Activated naive CD4-positive, alpha-beta T cell treated with anti-CD3 and anti-CD28 coated beads for 36 hours (primary cell): ENCODE results near the gene HOXB4. TPM values are rescaled to one million over a fixed set of nuclear protein-coding genes. Genes with fewer than 3 reads are reported as not detected.

Experiments
- CTCF ChIA-PET: fragments of 350-600 bp; sonication (Branson Sonifier 250); formaldehyde crosslinking; loops from one replicate; lab custom pipeline; 2021; ENCODE audit warnings: antibody characterized with exemption; lab: Charles Lee
- DNase-seq: peaks from one replicate; pipeline ENCODE4 v3.0.0-alpha.2; 2020
- H3K27ac Mint-ChIP-seq: one replicate; pipeline ENCODE4 v1.8.0; 2021; ENCODE audit warnings: mild to moderate bottlenecking, mixed read lengths
- H3K27me3 Mint-ChIP-seq: one replicate; pipeline ENCODE4 v1.8.0; 2021; ENCODE audit warnings: low read depth, mixed read lengths
- H3K36me3 Mint-ChIP-seq: one replicate; pipeline ENCODE4 v1.8.0; 2021; ENCODE audit warnings: low read depth, mixed read lengths
- H3K4me1 Mint-ChIP-seq: one replicate; pipeline ENCODE4 v1.8.0; 2021; ENCODE audit warnings: low read depth, mixed read lengths
- H3K4me3 Mint-ChIP-seq: one replicate; pipeline ENCODE4 v1.8.0; 2021; ENCODE audit warnings: mild to moderate bottlenecking, moderate library complexity, mixed read lengths
- H3K9me3 Mint-ChIP-seq: one replicate; pipeline ENCODE4 v1.8.0; 2021; ENCODE audit warnings: mixed read lengths
- intact Hi-C: fragments of 100-400 bp; cut with micrococcal nuclease; formaldehyde crosslinking; loops from one replicate; pipeline ENCODE4 v1.15.1; 2023
- total RNA-seq, 2 experiments: library from RNA; stranded (reverse); gene quantifications; one replicate each; pipeline ENCODE4 v1.2.3, GENCODE V29; 2021

HOXB4 gene
- total RNA-seq: 1 to 10 TPM; 2.3 to 2.5 TPM

GRCh38 chr17:48577946-48578615, at the start of gene HOXB4:
HOXB4 (minus strand) TSS chr17:48578350; CDS start chr17:48578319, 31 bp downstream.
- Mint-ChIP-seq H3K4me1 (peaks cover 46% of the 10 kb centered on the region), H3K27ac (peak within 1 kb of the TSS; percentile 66), H3K27me3 (peaks cover 51% of the 10 kb centered on the region), H3K36me3 (no peaks in the 10 kb centered on the region), H3K9me3 (no peaks in the 10 kb centered on the region), H3K4me3 (peak within 1 kb of the TSS; percentile 87)
- intact Hi-C loops: loop anchor here (1.0 kb wide), 1 partner anchor 35 kb away; no protein-coding TSS in a partner anchor
- DNase-seq: peak; percentile 84
- CTCF ChIA-PET: interaction anchor here (0.6 to 1.2 kb wide), 5 partner anchors 13 to 87 kb away, joined by 3 to 5 read pairs (median 3); partner anchors contain the start of gene HOXB5

- DNase-seq: no peak
- H3K36me3 Mint-ChIP-seq: no peaks in the 10 kb centered on the region
- no peak overlapping the region for H3K27ac Mint-ChIP-seq
- no peaks in the 10 kb centered on the region for H3K9me3 Mint-ChIP-seq
- CTCF ChIA-PET: interaction anchor here (0.6 to 3.5 kb wide), 2 partner anchors 9 to 218 kb away, joined by 3 to 29 read pairs; no protein-coding TSS in a partner anchor
- H3K4me3 Mint-ChIP-seq: peak overlapping the region; percentile 86
- peaks cover 7% of the 10 kb centered on the region for H3K4me1 Mint-ChIP-seq
- intact Hi-C loops: no loop called here
- H3K27me3 Mint-ChIP-seq: peaks cover 71% of the 10 kb centered on the region
These were observed 49.0 kb upstream of the HOXB4 start for GRCh38 chr17:48627118-48627597.

GRCh38 chr17:48626245-48627117, 48.3 kb upstream of the HOXB4 start, which contains the start of gene HOXB9:
HOXB9 (minus strand) TSS chr17:48626358; CDS start chr17:48626269, 89 bp downstream.
- CTCF ChIA-PET: interaction anchor here (0.5 to 3.5 kb wide), 7 partner anchors 9 to 600 kb away, joined by 3 to 29 read pairs (median 3); no protein-coding TSS in a partner anchor
- H3K36me3 Mint-ChIP-seq: no peaks in the 10 kb centered on the region
- peaks cover 7% of the 10 kb centered on the region for H3K4me1 Mint-ChIP-seq
- intact Hi-C loops: loop anchor here (1.0 kb wide), 2 partner anchors 9 to 13 kb away; no protein-coding TSS in a partner anchor
- peak; percentile 73 for DNase-seq
- H3K4me3 Mint-ChIP-seq: peak within 1 kb of the TSS; percentile 86
- no peaks in the 10 kb centered on the region for H3K9me3 Mint-ChIP-seq
- peak within 1 kb of the TSS; percentile 73 for H3K27ac Mint-ChIP-seq
- H3K27me3 Mint-ChIP-seq: peaks cover 70% of the 10 kb centered on the region

- H3K27ac Mint-ChIP-seq: no peak overlapping the region
These were observed 47.5 kb upstream of the HOXB4 start for GRCh38 chr17:48625495-48626244.

GRCh38 chr17:48624544-48625494, 46.7 kb upstream of the HOXB4 start:
- intact Hi-C loops: no loop called here
- Mint-ChIP-seq H3K4me1 (peaks cover 7% of the 10 kb centered on the region), H3K27me3 (peaks cover 72% of the 10 kb centered on the region), H3K4me3 (peak overlapping the region; percentile 86), H3K27ac (no peak overlapping the region), H3K36me3 (no peaks in the 10 kb centered on the region), H3K9me3 (no peaks in the 10 kb centered on the region)
- CTCF ChIA-PET: interaction anchor here (0.7 to 3.5 kb wide), 7 partner anchors 10 to 38 kb away, joined by 3 to 29 read pairs (median 4); partner anchors contain the start of gene HOXB8
- DNase-seq: peak; percentile 61

More at GRCh38 chr17:48625495-48626244, 47.5 kb upstream of the HOXB4 start:
- H3K9me3 Mint-ChIP-seq: no peaks in the 10 kb centered on the region
- peaks cover 7% of the 10 kb centered on the region for H3K4me1 Mint-ChIP-seq
- peak; percentile 55 for DNase-seq
- H3K36me3 Mint-ChIP-seq: no peaks in the 10 kb centered on the region
- intact Hi-C loops: loop anchor here (1.0 kb wide), 2 partner anchors 10 to 12 kb away; no protein-coding TSS in a partner anchor
- peaks cover 71% of the 10 kb centered on the region for H3K27me3 Mint-ChIP-seq
- H3K4me3 Mint-ChIP-seq: peak overlapping the region; percentile 86
- CTCF ChIA-PET: interaction anchor here (0.5 to 3.5 kb wide), 8 partner anchors 10 to 186 kb away, joined by 3 to 29 read pairs (median 4); no protein-coding TSS in a partner anchor

GRCh38 chr17:48624118-48624517, 46.0 kb upstream of the HOXB4 start:
- intact Hi-C loops: no loop called here
- Mint-ChIP-seq H3K36me3 (no peaks in the 10 kb centered on the region), H3K4me1 (peaks cover 11% of the 10 kb centered on the region), H3K9me3 (no peaks in the 10 kb centered on the region), H3K27me3 (peaks cover 72% of the 10 kb centered on the region), H3K27ac (no peak overlapping the region), H3K4me3 (peak overlapping the region; percentile 47)
- DNase-seq: no peak
- CTCF ChIA-PET: interaction anchor here (0.7 to 3.0 kb wide), 6 partner anchors 9 to 355 kb away, joined by 3 to 12 read pairs (median 4); partner anchors contain the start of genes HOXB5 and HOXB8

- intact Hi-C loops: no loop called here
- Mint-ChIP-seq H3K9me3 (no peaks in the 10 kb centered on the region), H3K4me1 (peaks cover 16% of the 10 kb centered on the region), H3K27ac (no peak overlapping the region), H3K4me3 (no peak overlapping the region), H3K36me3 (no peaks in the 10 kb centered on the region), H3K27me3 (peaks cover 71% of the 10 kb centered on the region)
- CTCF ChIA-PET: interaction anchor here (0.7 to 3.0 kb wide), 6 partner anchors 8 to 354 kb away, joined by 3 to 12 read pairs (median 4); partner anchors contain the start of genes HOXB5 and HOXB8
- no peak for DNase-seq
These were observed 45.4 kb upstream of the HOXB4 start for GRCh38 chr17:48623583-48623982.

- no peak for DNase-seq
- intact Hi-C loops: no loop called here
- CTCF ChIA-PET: interaction anchor here (0.6 to 3.0 kb wide), 4 partner anchors 10 to 262 kb away, joined by 3 to 12 read pairs (median 4); no protein-coding TSS in a partner anchor
- no peaks in the 10 kb centered on the region for H3K9me3 Mint-ChIP-seq
- H3K4me3 Mint-ChIP-seq: no peak overlapping the region
- peaks cover 71% of the 10 kb centered on the region for H3K27me3 Mint-ChIP-seq
- H3K4me1 Mint-ChIP-seq: peaks cover 22% of the 10 kb centered on the region
- H3K36me3 Mint-ChIP-seq: no peaks in the 10 kb centered on the region
- H3K27ac Mint-ChIP-seq: no peak overlapping the region
These were observed 44.7 kb upstream of the HOXB4 start for GRCh38 chr17:48622857-48623256.

- Mint-ChIP-seq H3K36me3 (no peaks in the 10 kb centered on the region), H3K4me3 (no peak overlapping the region), H3K27me3 (peaks cover 72% of the 10 kb centered on the region), H3K27ac (no peak overlapping the region), H3K9me3 (no peaks in the 10 kb centered on the region), H3K4me1 (peaks cover 25% of the 10 kb centered on the region)
- CTCF ChIA-PET: interaction anchor here (0.5 to 3.0 kb wide), 5 partner anchors 8 to 546 kb away, joined by 3 to 12 read pairs (median 5); no protein-coding TSS in a partner anchor
- DNase-seq: no peak
- intact Hi-C loops: no loop called here
These were observed 43.6 kb upstream of the HOXB4 start for GRCh38 chr17:48621410-48622392.
